Epidermal melanocyte (primary cell): ENCODE measurements around the gene FYN.
"Not testable (repeated sequence)": the region's sequence is repeated elsewhere in the genome, so short reads cannot be mapped to it uniquely, and the experiment has no call there.

Experiments
- DNase-seq: peaks from one replicate; pipeline ENCODE4 v3.0.0; 2011; ENCODE audit warnings: low spot score; ENCODE audit not compliant: insufficient read length

Gene FYN

DNA sequence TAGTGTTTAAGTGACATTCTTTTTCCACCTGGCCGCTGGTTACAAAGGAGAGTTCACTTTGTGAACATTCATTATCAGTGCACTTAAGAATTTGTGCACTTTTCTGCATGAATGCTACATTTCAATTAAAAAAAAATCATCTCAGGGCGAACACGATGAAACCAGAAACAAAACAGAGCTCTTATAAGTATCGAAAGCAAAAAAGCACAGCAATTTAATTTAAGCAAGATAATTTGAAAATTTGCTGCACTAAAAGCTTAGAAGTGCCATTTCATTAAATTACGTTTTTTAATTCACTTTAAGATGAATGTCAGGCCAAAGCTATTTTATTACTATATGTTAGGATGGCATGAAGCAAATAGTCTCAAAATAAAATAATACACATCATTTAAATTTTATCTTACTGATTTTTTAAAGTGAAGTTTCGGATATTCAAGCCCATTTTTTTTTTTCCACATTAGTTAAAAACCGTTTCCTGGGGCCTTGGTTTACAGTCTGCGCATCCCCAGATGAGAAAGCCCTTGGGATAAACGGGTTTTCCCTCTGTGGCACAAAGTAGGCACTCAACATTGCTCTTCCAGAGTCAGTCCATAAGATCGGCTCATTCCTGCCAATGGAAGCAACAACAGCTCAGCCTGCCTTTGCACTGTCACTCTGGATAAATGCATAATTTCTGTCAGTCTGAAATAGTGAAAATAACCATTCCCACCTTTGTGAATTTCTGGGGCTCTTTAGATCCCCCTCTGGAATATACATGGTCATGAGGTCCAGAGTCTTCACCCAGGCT is 80.1 kb downstream of the FYN start:
- no peak for DNase-seq

- no peak for DNase-seq
Observed at GRCh38 chr6:111792241-111792640, 81.0 kb downstream of the FYN start.

GRCh38 chr6:111791415-111791814 is 81.8 kb downstream of the FYN start:
- no peak for DNase-seq

DNA sequence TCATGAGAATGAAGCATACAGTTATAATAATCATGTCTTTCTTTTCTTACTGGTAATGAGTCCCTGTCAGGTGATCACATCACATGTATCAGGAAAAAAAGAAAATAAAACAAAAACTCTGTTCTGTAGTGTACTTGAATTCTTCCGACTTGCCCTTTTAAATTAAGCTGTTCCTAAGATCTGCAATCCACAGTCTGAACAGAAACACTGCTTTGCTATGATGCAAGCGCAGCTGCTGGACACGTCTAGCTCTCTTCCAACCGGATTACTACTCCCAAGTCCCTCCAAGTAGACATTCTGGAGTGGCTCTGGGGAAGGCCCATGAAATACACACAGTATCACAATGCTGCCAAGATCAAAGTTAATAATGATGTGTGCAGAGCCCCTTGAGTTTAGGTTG is 83.7 kb downstream of the FYN start:
- DNase-seq: no peak

GRCh38 chr6:111788379-111789276 is 84.6 kb downstream of the FYN start:
- DNase-seq: no peak

GRCh38 chr6:111786151-111786550 is 87.1 kb downstream of the FYN start:
- not testable (repeated sequence) for DNase-seq

GRCh38 chr6:111784433-111784832 is 88.8 kb downstream of the FYN start:
- no peak for DNase-seq

GRCh38 chr6:111782887-111783466 is 90.3 kb downstream of the FYN start:
- no peak for DNase-seq

DNA sequence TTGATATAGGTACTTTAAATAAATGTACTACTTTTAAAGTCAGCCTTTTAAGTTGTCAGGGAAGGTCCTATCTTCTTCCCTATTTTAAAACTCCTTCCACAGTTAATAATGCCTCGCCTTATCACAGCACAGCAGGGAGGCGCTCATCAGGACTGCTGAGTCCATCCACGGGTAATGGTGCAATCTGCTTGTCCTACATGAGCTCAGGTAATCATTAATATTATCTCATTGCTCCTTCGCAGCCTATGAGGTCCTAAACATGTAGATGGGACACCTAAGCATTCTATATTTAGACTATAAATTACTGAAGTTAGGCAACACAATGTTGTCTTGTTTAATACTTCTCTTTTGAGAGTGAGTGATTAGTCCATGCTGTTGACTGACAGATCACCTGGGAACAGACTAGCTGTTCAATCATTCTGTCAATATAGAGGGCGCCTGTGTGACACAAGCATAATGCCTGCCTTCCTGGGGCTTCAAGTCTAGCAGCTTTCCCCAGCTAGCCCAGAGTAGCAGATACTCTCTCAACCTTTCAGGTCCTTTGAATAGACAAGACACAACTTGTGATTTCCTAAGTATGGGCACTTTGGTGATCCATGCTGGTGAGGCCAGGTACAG is 91.0 kb downstream of the FYN start:
- DNase-seq: no peak

DNA sequence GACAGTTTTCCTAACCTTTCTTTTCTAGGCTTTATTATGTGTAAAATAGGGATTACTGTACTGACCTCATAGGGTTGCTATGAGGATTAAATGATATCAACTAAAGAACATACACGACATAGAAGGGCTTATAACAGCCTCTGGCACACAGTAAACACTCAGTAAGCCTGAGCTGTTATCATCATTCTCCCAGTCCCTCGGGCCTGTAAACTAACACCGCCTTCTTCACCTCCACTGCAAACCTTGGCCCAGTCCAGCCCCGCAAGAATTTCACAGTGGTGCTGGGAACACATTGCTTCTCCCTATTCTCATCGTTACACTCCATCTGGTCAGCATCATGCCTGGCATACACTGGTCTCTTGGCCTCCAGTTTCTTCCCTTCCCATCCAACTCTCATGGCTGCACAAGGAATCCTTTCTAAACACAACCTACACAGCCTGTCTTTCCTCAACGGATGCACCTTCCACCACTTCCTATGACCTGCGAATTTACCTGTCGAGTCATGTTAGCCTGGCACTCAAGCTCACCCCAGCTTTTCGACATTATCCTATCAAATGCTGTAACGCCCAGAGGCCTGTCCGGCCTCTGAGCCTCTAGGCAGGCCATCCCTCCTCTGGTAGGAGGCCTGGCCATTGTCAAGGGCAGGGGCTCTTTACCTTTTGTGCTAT is 92.1 kb downstream of the FYN start:
- DNase-seq: no peak

DNA sequence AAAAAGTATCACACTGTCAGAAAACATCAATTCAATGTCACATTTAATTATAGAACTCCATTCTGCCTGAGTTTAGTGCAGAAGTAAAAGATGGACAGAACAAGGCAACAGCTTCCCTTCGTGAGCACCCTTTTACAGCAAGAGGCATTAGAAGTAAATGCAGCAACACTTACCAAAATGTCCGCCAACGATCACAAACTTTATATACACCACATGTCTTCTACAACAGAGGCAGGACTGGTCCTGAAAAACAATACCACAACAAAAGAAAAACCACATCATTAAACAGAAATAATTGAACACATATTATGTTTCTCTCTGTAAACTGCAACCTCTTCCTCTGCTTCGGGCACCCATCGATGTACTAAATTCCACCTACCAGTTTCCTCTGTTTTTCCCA is 92.9 kb downstream of the FYN start:
- no peak for DNase-seq

GRCh38 chr6:111779660-111780059 is 93.6 kb downstream of the FYN start:
- DNase-seq: no peak

DNA sequence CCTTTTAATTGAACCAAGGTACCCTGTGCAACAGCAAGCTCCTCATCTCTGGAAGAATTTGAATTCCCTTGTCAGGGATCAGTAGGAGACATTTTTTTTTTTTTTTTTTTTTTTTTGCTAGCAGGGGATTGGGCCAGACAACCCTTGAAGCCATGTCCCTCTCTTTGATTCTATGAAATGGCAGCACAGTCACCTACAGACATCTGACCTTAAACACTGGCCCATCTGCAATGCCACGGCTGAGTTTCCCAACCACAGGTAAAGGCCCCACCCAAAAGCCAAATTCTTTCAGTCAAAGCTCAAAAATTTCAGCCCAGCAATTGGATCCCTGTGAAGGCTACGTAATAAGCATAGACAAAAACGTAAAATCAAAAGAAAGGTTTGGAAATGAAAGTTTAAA is 94.2 kb downstream of the FYN start:
- DNase-seq: no peak

GRCh38 chr6:111777357-111777756 is 95.9 kb downstream of the FYN start:
- DNase-seq: no peak

DNA sequence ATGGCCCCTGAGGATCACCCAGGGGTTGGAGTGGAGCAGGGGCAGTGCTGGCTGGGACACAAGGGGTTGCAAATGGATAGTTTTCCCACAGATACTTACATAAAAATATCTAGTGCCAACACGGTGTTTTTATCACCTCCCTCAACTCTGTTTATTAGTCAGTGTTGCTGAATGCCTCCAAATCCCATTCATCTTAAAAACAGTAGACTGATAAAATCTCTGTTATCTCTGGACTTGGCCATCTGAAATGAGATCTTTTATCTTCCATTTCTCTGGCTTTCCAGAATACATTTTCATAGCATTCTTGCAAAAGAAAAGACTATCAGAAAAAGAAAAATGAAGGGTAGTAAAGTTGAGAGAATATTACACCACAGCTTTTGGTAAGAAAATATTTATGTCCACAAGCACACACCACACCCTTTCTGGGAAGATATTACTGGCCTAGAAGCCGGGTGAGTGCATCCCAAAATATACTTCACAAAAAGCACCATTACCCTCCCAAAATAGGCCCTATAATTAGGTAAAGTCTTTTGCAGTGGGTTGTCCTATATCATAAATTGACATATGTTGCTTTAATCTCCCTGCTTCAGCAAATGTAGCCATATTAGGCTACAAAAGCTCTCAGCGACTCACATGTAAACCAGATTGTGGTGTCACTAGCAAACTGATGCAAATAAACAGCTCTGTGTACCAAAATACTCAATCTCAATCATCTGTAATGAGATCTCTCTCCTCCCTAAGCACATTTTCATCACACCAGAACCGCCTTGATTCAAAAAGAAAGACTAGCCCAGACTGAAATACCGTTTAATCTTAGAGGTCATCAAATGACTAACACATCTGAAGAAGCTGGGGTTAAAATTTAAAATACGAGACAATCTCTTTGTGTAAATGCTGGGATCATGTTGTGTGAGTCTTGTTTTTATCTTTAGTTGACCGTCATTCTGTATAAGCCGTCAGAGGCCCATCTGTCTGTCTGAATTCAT is 96.7 kb downstream of the FYN start:
- DNase-seq: no peak

GRCh38 chr6:111775145-111775922 is 97.9 kb downstream of the FYN start:
- no peak for DNase-seq

DNA sequence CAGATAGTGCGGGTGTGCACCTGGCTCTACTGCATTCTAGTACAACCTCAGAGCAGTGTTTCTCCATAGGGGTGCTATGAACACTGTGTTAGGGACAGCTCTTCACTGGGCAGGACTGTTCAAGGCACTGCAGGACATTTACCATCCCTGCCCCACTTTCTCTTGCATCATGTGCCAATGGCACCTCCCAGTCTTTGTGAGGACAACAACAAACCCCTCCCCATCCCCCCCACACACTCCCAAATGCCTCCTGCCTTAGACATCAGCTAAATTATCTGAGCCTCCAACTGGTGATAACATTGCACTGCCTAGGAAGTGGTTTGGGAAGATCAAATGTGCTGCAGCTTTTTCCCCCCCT is 98.9 kb downstream of the FYN start:
- DNase-seq: no peak

- no peak for DNase-seq
Observed at GRCh38 chr6:111773501-111774345, 99.5 kb downstream of the FYN start.
